Fibroblast of peridontal ligament (primary cell): ENCODE measurements around the gene PRKN.

ENCODE experiments used
- DNase-seq: peaks from one replicate; pipeline ENCODE4 v3.0.0-alpha.2; 2010; ENCODE audit errors: extremely low read depth

Gene PRKN

GRCh38 chr6:162675503-162675902 is 52.1 kb downstream of the PRKN start:
- DNase-seq, result no peak

- DNase-seq, result no peak
Observed at GRCh38 chr6:162674452-162674851, 53.1 kb downstream of the PRKN start.

GRCh38 chr6:162671580-162672165 is 55.9 kb downstream of the PRKN start:
- DNase-seq, result no peak

GRCh38 chr6:162670345-162670744 is 57.2 kb downstream of the PRKN start:
- no peak for DNase-seq

GRCh38 chr6:162666246-162666645 is 61.3 kb downstream of the PRKN start:
- DNase-seq, result no peak

- no peak for DNase-seq
Observed at GRCh38 chr6:162653808-162654207, 73.8 kb downstream of the PRKN start.

- DNase-seq, result no peak
Observed at GRCh38 chr6:162651505-162651904, 76.1 kb downstream of the PRKN start.

- DNase-seq, result no peak
Observed at GRCh38 chr6:162649271-162649670, 78.3 kb downstream of the PRKN start.

- DNase-seq, result no peak
Observed at GRCh38 chr6:162644153-162644552, 83.4 kb downstream of the PRKN start.

GRCh38 chr6:162640756-162641155 is 86.8 kb downstream of the PRKN start:
- DNase-seq, result no peak

GRCh38 chr6:162639951-162640350 is 87.6 kb downstream of the PRKN start:
- no peak for DNase-seq

- no peak for DNase-seq
Observed at GRCh38 chr6:162638931-162639574, 88.5 kb downstream of the PRKN start.

GRCh38 chr6:162637317-162637716 is 90.2 kb downstream of the PRKN start:
- no peak for DNase-seq

GRCh38 chr6:162636167-162636566 is 91.4 kb downstream of the PRKN start:
- no peak for DNase-seq

- DNase-seq, result no peak
Observed at GRCh38 chr6:162631546-162631945, 96.0 kb downstream of the PRKN start.

GRCh38 chr6:162630069-162630468 is 97.5 kb downstream of the PRKN start:
- no peak for DNase-seq

- no peak for DNase-seq
Observed at GRCh38 chr6:162627825-162628224, 99.7 kb downstream of the PRKN start.

- no peak for DNase-seq
Observed at GRCh38 chr6:162627362-162627761, 100.2 kb downstream of the PRKN start.

- no peak for DNase-seq
Observed at GRCh38 chr6:162626869-162627268, 100.7 kb downstream of the PRKN start.

GRCh38 chr6:162625846-162626540 is 101.6 kb downstream of the PRKN start:
- DNase-seq, result no peak

- DNase-seq, result no peak
Observed at GRCh38 chr6:162622572-162622971, 105.0 kb downstream of the PRKN start.

GRCh38 chr6:162621246-162621645 is 106.3 kb downstream of the PRKN start:
- no peak for DNase-seq

GRCh38 chr6:162620073-162620472 is 107.5 kb downstream of the PRKN start:
- DNase-seq, result no peak
